H1 (cell line): ENCODE data around the gene SPN. TPM values are rescaled to one million over a fixed set of nuclear protein-coding genes. Genes with fewer than 3 reads are reported as not detected.
"Not testable (repeated sequence)": the region's sequence is repeated elsewhere in the genome, so short reads cannot be mapped to it uniquely, and the experiment has no call there.

ENCODE experiments used
- CTCF ChIA-PET: fragments of 300-600 bp; sonication (Branson Sonifier 250); formaldehyde crosslinking; loops from one replicate; lab custom pipeline; 2021; ENCODE audit not compliant: partially characterized antibody; lab: Charles Lee
- POLR2A ChIA-PET: fragments of 300-600 bp; sonication (Branson Sonifier 250); formaldehyde crosslinking; loops from one replicate; lab custom pipeline; 2021; ENCODE audit warnings: inconsistent platforms; ENCODE audit not compliant: partially characterized antibody; lab: Charles Lee
- DNase-seq, 2 experiments: peaks; one replicate each; pipeline versions ENCODE4 v3.0.0 to v3.0.0-alpha.2; 2010 to 2022; ENCODE audit warnings: low spot score in 2 of 2, low read depth in 1 of 2, mixed read lengths in 1 of 2
- FAIRE-seq: peaks from 2 replicates; lab custom pipeline; 2011; peaks lifted over from hg19 to GRCh38; lab: Jason Lieb, UNC
- H2AFZ ChIP-seq: 2 replicates; pipeline ENCODE4 v1.8.1; 2012; ENCODE audit warnings: low read length, inconsistent platforms
- H2AK5ac ChIP-seq: 2 replicates; pipeline ENCODE4 v1.6.1; 2013; ENCODE audit warnings: low read depth, low read length
- H2BK120ac ChIP-seq: replicated peaks from 2 replicates; pipeline ENCODE3; 2013; ENCODE audit warnings: low read depth, low read length, inconsistent platforms
- H2BK12ac ChIP-seq: 2 replicates; pipeline ENCODE4 v1.6.1; 2013; ENCODE audit warnings: low read depth, low read length
- H2BK15ac ChIP-seq: 2 replicates; pipeline ENCODE4 v1.6.1; 2013; ENCODE audit warnings: low read length
- H2BK20ac ChIP-seq: 2 replicates; pipeline ENCODE4 v1.6.1; 2013; ENCODE audit warnings: low read length
- H2BK5ac ChIP-seq: 2 replicates; pipeline ENCODE4 v1.6.1; 2013; ENCODE audit warnings: low read depth, low read length
- H3K14ac ChIP-seq: 2 replicates; pipeline ENCODE4 v1.6.1; 2013; ENCODE audit warnings: inconsistent platforms; ENCODE audit not compliant: insufficient read length
- H3K18ac ChIP-seq: 2 replicates; pipeline ENCODE4 v1.6.1; 2013; ENCODE audit warnings: low read length; ENCODE audit errors: extremely low read depth
- H3K23ac ChIP-seq: 2 replicates; pipeline ENCODE4 v1.6.1; 2013; ENCODE audit warnings: inconsistent platforms; ENCODE audit not compliant: insufficient read length
- H3K23me2 ChIP-seq: 2 replicates; pipeline ENCODE4 v1.6.1; 2013; ENCODE audit warnings: low read depth, low read length
- H3K27ac ChIP-seq: 2 replicates; pipeline ENCODE4 v1.6.1; 2011; ENCODE audit warnings: low read depth, low read length, inconsistent platforms
- H3K27me3 ChIP-seq, 4 experiments: replicated peaks in 1 of 4; 1 replicate in 1 of 4; 2 replicates in 3 of 4; pipeline versions ENCODE4 v1.6.1 to v1.8.1; 2011 to 2013; ENCODE audit warnings: low read length in 3 of 4, mild to moderate bottlenecking in 3 of 4, inconsistent platforms in 2 of 4, mixed read lengths in 2 of 4, moderate library complexity in 1 of 4; ENCODE audit not compliant: control insufficient read depth in 3 of 4, insufficient read depth in 3 of 4; ENCODE audit errors: extremely low read depth in 1 of 4
- H3K36me3 ChIP-seq, 4 experiments: 2 replicates each; pipeline versions ENCODE4 v1.6.1 to v1.8.1; 2011 to 2013; ENCODE audit warnings: mild to moderate bottlenecking in 4 of 4, low read length in 3 of 4, moderate library complexity in 2 of 4, control low read depth in 1 of 4, inconsistent platforms in 1 of 4; ENCODE audit not compliant: insufficient read depth in 4 of 4, control insufficient read depth in 2 of 4
- H3K4ac ChIP-seq: replicated peaks from 2 replicates; pipeline ENCODE3; 2013; ENCODE audit warnings: low read length, low read depth, mixed read lengths, inconsistent platforms; ENCODE audit not compliant: insufficient read length
- H3K4me1 ChIP-seq, 4 experiments: replicated peaks in 1 of 4; 1 replicate in 1 of 4; 2 replicates in 3 of 4; pipeline versions ENCODE4 v1.6.1 to v1.8.1; 2011 to 2013; ENCODE audit warnings: low read length in 3 of 4, inconsistent platforms in 2 of 4, mixed read lengths in 1 of 4; ENCODE audit not compliant: insufficient read depth in 4 of 4, control insufficient read depth in 3 of 4
- H3K4me2 ChIP-seq, 2 experiments: 2 replicates each; pipeline versions ENCODE4 v1.6.1 to v1.8.1; 2011 to 2013; ENCODE audit warnings: low read depth in 2 of 2, low read length in 2 of 2, control low read depth in 1 of 2, inconsistent platforms in 1 of 2, mild to moderate bottlenecking in 1 of 2; ENCODE audit not compliant: insufficient read depth in 1 of 2
- H3K4me3 ChIP-seq, 4 experiments: fragments of 200-600, 300-600 bp in 1 of 4; sonication (generic), shearing (Covaris generic), sonication (Bioruptor Twin) in 1 of 4; 2 replicates each; pipeline versions ENCODE4 v1.5.1 to v1.8.1; 2011 to 2016; ENCODE audit warnings: low read length in 4 of 4, low read depth in 3 of 4, control low read depth in 2 of 4, inconsistent platforms in 2 of 4, mild to moderate bottlenecking in 2 of 4, mixed read lengths in 1 of 4, moderate library complexity in 1 of 4; ENCODE audit not compliant: insufficient read depth in 2 of 4; ENCODE audit errors: extremely low read depth in 1 of 4
- H3K56ac ChIP-seq: replicated peaks from 2 replicates; pipeline ENCODE3; 2013; ENCODE audit warnings: low read depth, mild to moderate bottlenecking, mixed read lengths, low read length, inconsistent platforms; ENCODE audit not compliant: insufficient read length
- H3K79me1 ChIP-seq: 2 replicates; pipeline ENCODE4 v1.6.1; 2013; ENCODE audit warnings: low read depth, low read length, control low read depth
- H3K79me2 ChIP-seq, 2 experiments: 2 replicates each; pipeline versions ENCODE4 v1.6.1 to v1.8.1; 2012 to 2013; ENCODE audit warnings: low read length in 2 of 2, mild to moderate bottlenecking in 2 of 2, inconsistent platforms in 1 of 2; ENCODE audit not compliant: insufficient read depth in 2 of 2, control insufficient read depth in 1 of 2
- H3K9ac ChIP-seq, 4 experiments: replicated peaks in 1 of 4; 1 replicate in 1 of 4; 2 replicates in 3 of 4; pipeline versions ENCODE4 v1.6.1 to v1.8.1; 2011 to 2013; ENCODE audit warnings: low read depth in 3 of 4, low read length in 3 of 4, control low read depth in 2 of 4, mild to moderate bottlenecking in 2 of 4, moderate library complexity in 2 of 4, inconsistent platforms in 1 of 4; ENCODE audit errors: extremely low read depth in 1 of 4
- H3K9me3 ChIP-seq, 2 experiments: 2 replicates each; pipeline versions ENCODE4 v1.6.1 to v1.8.1; 2012 to 2013; ENCODE audit warnings: mild to moderate bottlenecking in 2 of 2, moderate library complexity in 2 of 2, control low read depth in 1 of 2, inconsistent platforms in 1 of 2, low read depth in 1 of 2, low read length in 1 of 2, mixed read lengths in 1 of 2; ENCODE audit not compliant: insufficient read depth in 2 of 2
- H4K20me1 ChIP-seq, 2 experiments: replicated peaks in 1 of 2; 2 replicates each; pipeline versions ENCODE3 to v1.8.1; 2011 to 2013; ENCODE audit warnings: inconsistent platforms in 2 of 2, low read length in 2 of 2, mild to moderate bottlenecking in 1 of 2; ENCODE audit not compliant: insufficient read depth in 2 of 2, control insufficient read depth in 1 of 2
- H4K5ac ChIP-seq: 2 replicates; pipeline ENCODE4 v1.6.1; 2013; ENCODE audit warnings: low read length, low read depth, mixed read lengths, inconsistent platforms; ENCODE audit not compliant: insufficient read length
- H4K8ac ChIP-seq: 2 replicates; pipeline ENCODE4 v1.8.0; 2013; ENCODE audit warnings: mild to moderate bottlenecking, moderate library complexity, low read length, inconsistent platforms; ENCODE audit not compliant: insufficient read depth; ENCODE audit errors: extremely low read depth
- H4K91ac ChIP-seq: replicated peaks from 2 replicates; pipeline ENCODE3; 2013; ENCODE audit warnings: low read length, mixed read lengths, inconsistent platforms; ENCODE audit not compliant: insufficient read length
- MAX ChIP-seq: IDR thresholded peaks from 2 replicates; pipeline ENCODE4 v1.6.1; 2012; ENCODE audit warnings: inconsistent platforms
- RAD21 ChIP-seq, 2 experiments: IDR thresholded peaks in 1 of 2; conservative IDR thresholded peaks in 1 of 2; 2 replicates each; pipeline ENCODE4 v1.6.1; 2011; ENCODE audit warnings: low read depth in 2 of 2, low read length in 2 of 2, improper control_type of control experiment in 1 of 2, inconsistent platforms in 1 of 2, mild to moderate bottlenecking in 1 of 2, moderate library complexity in 1 of 2
- WGBS, 2 experiments: shearing (Covaris generic) in 1 of 2; methylation state at CpG; one replicate each; pipeline versions ENCODE4 v1.1.6 to v1.1.7; 2013 to 2015; ENCODE audit warnings: low lambda C conversion rate in 2 of 2, mixed read lengths in 2 of 2, inconsistent platforms in 1 of 2, low coverage in 1 of 2, missing lambda C conversion rate in 1 of 2; ENCODE audit not compliant: insufficient replicate concordance in 2 of 2, insufficient coverage in 1 of 2, insufficient read length in 1 of 2; ENCODE audit errors: extremely low coverage in 1 of 2, missing lambda C conversion rate in 1 of 2; 5-methylcytosine and 5-hydroxymethylcytosine counted together
- polyA plus RNA-seq, 7 experiments: library from polyadenylated mRNA; depleted of rRNA in 3 of 7; stranded (reverse) in 5 of 7; unstranded in 2 of 7; fragments of >200 nt in 5 of 7; fragments of 200-250 nt in 2 of 7; gene quantifications; 1 replicate in 5 of 7; 2 replicates in 1 of 7; 4 replicates in 1 of 7; pipeline versions ENCODE4 v1.2.1 to v1.2.3, GENCODE V29; 2011 to 2013; ENCODE audit warnings: missing spikeins in 2 of 7, mixed read lengths in 2 of 7
- total RNA-seq: library from RNA; stranded (reverse); fragmentation: NEBNext Ultra II Directional; extraction: Animal tissue kit (Norgen Biotek cat#: 25700); gene quantifications from 2 replicates; pipeline ENCODE4 v1.2.1, GENCODE V29; 2021
- TF ChIP-seq, protein P1 (sequence below), 3 experiments: IDR thresholded peaks; 1 replicate in 2 of 3; 2 replicates in 1 of 3; pipeline versions ENCODE4 v1.5.1 to v1.6.1; 2011; ENCODE audit warnings: low read length in 3 of 3, mild to moderate bottlenecking in 3 of 3, inconsistent platforms in 2 of 3, low read depth in 1 of 3, moderate library complexity in 1 of 3; ENCODE audit not compliant: insufficient read depth in 1 of 3; ENCODE audit errors: control extremely low read depth in 1 of 3

The SPN gene
- total and polyA plus RNA-seq, 2 of the 8 experiments (the other 6 are each of a cell fraction or from before 2014, with no cell fraction given): 1.5 to 1.8 TPM

DNA sequence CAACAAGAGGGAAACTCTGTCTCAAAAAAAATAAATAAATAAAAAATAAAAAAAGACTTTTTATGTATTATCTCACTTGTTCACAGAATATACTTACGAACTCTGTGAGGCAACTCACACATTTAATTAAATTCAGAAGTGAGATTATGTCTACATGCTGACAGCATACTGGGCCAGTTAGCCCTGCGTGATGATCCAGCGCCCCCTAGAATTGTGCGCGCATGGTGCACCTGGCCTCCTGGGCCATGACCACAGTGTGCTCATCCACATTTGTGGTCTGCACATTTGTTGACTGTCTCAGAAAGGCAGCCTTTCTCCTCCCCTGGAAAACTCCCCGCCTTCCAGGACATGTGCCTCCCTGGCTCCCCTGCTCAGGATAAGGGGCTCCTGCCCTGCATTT, 42.5 kb upstream of the SPN start:
- peak in 1 of 2 experiments; percentile 80 for DNase-seq
- H3K23me2 ChIP-seq, H3K27me3 ChIP-seq, H3K9me3 ChIP-seq, H3K18ac ChIP-seq, H2BK15ac ChIP-seq, H4K5ac ChIP-seq, H3K9ac ChIP-seq, H2BK12ac ChIP-seq, H4K8ac ChIP-seq, H2AFZ ChIP-seq, H3K4me2 ChIP-seq, H3K56ac ChIP-seq, H3K14ac ChIP-seq, H3K79me2 ChIP-seq, POLR2A ChIA-PET, H3K27ac ChIP-seq, H3K4me3 ChIP-seq, H3K4ac ChIP-seq, H4K20me1 ChIP-seq, H4K91ac ChIP-seq, H3K4me1 ChIP-seq, H3K36me3 ChIP-seq, FAIRE-seq, H2BK20ac ChIP-seq, H2BK5ac ChIP-seq, H2AK5ac ChIP-seq, H3K79me1 ChIP-seq, H3K23ac ChIP-seq, H2BK120ac ChIP-seq: not testable (repeated sequence)
- TF ChIP-seq RAD21 (IDR thresholded peaks at IDR 0.05 in 1 of 2, conservative IDR thresholded peaks at IDR 0.05 in 1 of 2; ENCODE audit: low read depth in 2 of 2, low read length in 2 of 2) (peak; percentile 56 to 66), MAX (0 out of 2 replicates have a peak, but pooled peaks have one; percentile 25)
- TF ChIP-seq, protein P1, sequence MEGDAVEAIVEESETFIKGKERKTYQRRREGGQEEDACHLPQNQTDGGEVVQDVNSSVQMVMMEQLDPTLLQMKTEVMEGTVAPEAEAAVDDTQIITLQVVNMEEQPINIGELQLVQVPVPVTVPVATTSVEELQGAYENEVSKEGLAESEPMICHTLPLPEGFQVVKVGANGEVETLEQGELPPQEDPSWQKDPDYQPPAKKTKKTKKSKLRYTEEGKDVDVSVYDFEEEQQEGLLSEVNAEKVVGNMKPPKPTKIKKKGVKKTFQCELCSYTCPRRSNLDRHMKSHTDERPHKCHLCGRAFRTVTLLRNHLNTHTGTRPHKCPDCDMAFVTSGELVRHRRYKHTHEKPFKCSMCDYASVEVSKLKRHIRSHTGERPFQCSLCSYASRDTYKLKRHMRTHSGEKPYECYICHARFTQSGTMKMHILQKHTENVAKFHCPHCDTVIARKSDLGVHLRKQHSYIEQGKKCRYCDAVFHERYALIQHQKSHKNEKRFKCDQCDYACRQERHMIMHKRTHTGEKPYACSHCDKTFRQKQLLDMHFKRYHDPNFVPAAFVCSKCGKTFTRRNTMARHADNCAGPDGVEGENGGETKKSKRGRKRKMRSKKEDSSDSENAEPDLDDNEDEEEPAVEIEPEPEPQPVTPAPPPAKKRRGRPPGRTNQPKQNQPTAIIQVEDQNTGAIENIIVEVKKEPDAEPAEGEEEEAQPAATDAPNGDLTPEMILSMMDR (IDR thresholded peaks at IDR 0.05; ENCODE audit: control extremely low read depth in 1 of 3, insufficient read depth in 1 of 3, low read depth in 1 of 3, low read length in 3 of 3): peak; percentile 42 to 73 (median 52)
- CTCF ChIA-PET: interaction anchor here (0.7 to 1.2 kb wide), 3 partner anchors 17 to 508 kb away, joined by 3 to 4 read pairs (median 4); no protein-coding TSS in a partner anchor
- WGBS, 2 experiments: 54% methylated on average over 5 of the region's 6 CpGs; no CpG with 5 or more reads in 1 of the 2 experiments
